T follicular helper cell (primary cell): ENCODE results near the gene USP22.
A peak's percentile ranks its signal among the peaks of the same experiment; 100 is the strongest.
"Not testable (repeated sequence)": the region's sequence is repeated elsewhere in the genome, so short reads cannot be mapped to it uniquely, and the experiment has no call there.

Source experiments
- DNase-seq: peaks from one replicate; pipeline ENCODE4 v3.0.0-alpha.2; 2020; ENCODE audit warnings: low read depth
- total RNA-seq, 2 experiments: gene quantifications; one replicate each; lab custom pipeline; 2026; lab: John Stamatoyannopoulos, UW

USP22 gene
- 211 to 262 reads per million in 2 experiments for total RNA-seq

GRCh38 chr17:21042458-21043295 is at the start of gene USP22:
TSS of gene USP22 (minus strand) at chr17:21043011. CDS start at chr17:21042835, 176 bp downstream.
- peak; percentile 21 for DNase-seq

- DNase-seq, result no peak
Measured at GRCh38 chr17:21090902-21091618, 48.2 kb upstream of the USP22 start.

DNA sequence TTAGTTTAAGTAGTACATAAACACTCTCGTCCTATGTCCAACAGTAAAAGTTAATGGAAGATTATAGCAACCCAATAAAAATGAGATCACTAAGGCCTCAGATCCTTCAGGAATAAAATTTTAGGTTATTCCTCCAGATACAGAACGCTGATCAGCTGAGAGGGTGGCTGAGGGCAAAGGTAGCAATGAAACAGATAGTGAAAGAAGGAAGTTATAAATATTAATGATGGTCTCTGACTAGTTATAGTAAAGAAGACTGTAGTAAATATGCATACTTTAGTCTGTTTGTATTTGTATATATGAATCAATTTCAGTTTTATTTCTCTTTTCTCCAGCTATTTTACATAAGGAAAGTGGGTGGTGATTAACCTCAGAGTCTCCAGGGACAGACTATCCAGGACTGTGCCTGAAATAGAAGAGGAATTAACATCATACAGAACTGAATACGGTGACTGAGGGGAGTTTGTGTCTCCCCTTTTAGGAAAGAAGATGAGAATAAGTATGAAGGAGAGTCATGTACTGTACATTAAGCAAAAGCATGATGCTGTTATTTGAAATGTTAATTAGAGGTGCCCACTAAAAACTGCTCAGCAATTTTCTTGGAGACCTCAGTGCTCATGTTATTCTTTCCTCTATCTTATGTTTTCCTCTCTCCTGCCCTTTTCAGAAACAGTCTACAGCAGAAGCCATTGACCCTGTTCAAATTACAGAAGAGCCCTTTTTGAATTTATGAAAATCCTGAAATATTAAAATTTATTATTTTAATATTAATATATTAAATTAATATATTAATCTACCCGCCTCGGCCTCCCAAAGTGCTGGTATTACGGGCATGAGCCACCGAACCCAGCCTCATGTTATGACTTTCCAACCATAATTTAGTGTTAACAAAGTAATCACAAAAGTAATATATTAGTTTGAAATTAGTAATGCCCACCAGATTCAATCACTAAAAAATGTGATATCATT is 47.4 kb upstream of the USP22 start:
- no peak for DNase-seq

DNA sequence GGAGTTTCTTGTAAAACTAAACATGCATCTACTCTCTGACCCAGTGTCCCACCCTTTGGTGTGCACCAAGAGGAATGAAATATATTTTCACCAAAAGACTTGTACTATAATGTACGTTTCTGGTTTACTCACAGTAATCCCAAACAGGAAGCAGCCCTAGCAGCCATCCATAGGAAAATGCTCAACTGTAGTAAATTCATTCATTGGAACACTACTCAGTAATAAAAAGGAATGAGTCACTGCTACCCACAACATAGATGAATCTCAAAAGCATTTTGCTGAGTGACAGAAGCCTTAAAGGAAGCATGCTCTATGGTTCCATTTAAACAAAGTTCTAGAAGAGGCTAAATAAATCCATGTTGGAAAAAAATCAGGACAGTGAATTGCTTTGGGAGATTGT is 46.3 kb upstream of the USP22 start:
- DNase-seq, result no peak

DNA sequence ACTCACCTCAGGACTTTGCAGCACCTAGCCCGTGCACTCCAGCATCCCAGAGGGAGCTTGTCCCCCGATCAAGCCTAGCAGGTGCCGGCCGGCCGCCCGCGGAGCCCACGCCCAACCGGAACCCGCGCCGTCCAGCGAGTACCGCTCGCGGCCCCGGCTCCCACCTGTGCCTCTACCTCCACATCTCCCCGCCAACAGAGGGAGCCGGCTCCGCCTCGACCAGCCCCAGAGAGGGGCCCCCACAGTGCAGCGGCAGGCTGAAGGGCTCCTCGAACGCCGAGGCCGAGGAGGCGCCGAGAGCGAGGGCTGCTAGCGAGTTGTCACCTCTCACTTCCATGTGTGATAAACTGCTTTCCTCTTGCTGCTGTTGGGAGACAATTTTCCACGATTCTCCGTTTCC is 42.9 kb upstream of the USP22 start:
- no peak for DNase-seq

DNA sequence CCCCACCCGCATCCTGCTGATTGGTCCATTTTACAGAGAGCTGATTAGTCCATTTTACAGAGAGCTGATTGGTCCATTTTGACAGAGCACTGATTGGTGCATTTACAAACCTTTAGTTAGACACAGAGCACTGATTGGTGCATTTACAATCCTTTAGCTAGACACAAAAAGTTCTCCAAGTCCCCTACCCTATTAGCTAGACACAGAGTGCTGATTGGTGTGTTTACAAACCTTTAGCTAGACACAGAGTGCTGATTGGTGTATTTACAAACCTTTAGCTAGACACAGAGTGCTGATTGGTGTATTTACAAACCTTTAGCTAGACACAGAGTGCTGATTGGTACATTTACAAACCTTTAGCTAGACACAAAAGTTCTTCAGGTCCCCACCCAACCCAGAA is 42.5 kb upstream of the USP22 start:
- not testable (repeated sequence) for DNase-seq

- DNase-seq, result no peak
Measured at GRCh38 chr17:21082001-21082436, 39.2 kb upstream of the USP22 start.

GRCh38 chr17:21079196-21079595 is 36.4 kb upstream of the USP22 start:
- no peak for DNase-seq

DNA sequence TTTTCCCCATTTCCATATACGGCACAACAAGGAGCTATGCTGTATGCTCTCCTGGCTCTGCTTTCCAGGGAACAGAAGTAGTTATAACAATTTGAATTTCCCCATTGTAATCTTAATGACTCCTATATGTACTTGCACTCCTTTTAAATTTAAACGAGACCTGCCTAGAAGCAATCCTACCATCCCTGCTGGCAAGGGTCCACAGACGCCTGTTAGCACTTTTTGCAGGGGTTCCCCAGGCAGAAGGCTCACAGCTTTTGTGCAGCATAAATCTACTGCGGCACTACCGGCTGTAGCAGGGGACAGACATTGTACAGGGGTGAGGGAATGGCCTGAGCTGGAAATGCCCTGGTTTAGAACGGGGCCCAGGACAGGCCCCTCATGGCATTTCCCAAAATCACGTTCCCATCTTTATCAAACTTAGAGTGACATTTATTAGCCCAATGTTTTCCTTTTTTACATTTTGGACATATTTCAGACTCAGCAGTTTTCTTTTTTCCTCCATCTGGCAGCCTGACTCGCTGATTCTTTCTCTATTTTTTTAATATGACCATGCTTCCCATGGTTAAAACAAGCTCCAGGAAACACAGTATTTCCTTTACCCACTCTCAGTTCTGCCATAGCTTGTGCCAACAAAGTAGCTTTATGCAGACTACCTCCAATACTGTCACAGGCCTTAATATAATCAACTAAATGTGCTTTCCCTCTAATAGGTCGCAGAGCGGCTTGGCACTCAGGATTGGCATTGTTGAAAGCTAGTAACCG is 35.4 kb upstream of the USP22 start:
- no peak for DNase-seq

- no peak for DNase-seq
Measured at GRCh38 chr17:21077281-21077680, 34.5 kb upstream of the USP22 start.

- DNase-seq, result no peak
Measured at GRCh38 chr17:21076242-21076641, 33.4 kb upstream of the USP22 start.

- DNase-seq, result no peak
Measured at GRCh38 chr17:21075739-21076085, 32.9 kb upstream of the USP22 start.

- DNase-seq, result no peak
Measured at GRCh38 chr17:21072745-21073197, 30.0 kb upstream of the USP22 start.

- DNase-seq, result no peak
Measured at GRCh38 chr17:21066394-21066793, 23.6 kb upstream of the USP22 start.

DNA sequence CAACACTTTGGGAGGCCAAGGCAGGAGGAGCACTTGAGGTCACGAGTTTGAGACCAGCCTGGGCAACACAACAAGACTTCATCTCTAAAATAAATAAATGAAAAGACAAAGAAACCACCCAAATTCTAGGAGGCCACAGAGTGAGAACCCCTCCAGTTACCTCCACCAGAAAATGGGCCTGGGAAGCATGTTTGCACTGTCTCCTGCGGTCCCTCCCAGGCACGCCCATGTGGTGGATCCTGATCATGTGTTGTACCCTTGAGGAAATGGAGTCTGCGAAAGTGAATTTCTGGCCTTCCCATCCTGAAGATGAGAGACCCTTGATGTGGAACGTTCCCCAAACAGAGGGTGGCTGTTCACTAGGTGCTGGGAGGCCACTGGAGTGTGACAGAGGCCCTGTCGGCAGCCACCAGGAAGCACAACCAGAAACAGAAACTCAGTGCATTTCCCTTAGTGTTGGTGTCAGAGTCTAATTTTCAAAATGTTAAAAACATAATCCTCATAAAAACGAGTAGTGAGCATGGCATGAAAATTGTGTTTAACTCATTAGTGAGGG is 19.2 kb upstream of the USP22 start:
- no peak for DNase-seq

- no peak for DNase-seq
Measured at GRCh38 chr17:21061158-21061835, 18.5 kb upstream of the USP22 start.

GRCh38 chr17:21059761-21060160 is 16.9 kb upstream of the USP22 start:
- DNase-seq, result no peak

- no peak for DNase-seq
Measured at GRCh38 chr17:21058098-21058893, 15.5 kb upstream of the USP22 start.

GRCh38 chr17:21053056-21053455 is 10.2 kb upstream of the USP22 start:
- DNase-seq, result not testable (repeated sequence)
